ENCODE results near the gene SEC24B.

- TF ChIP-seq MAX (IDR thresholded peaks at IDR 0.05; ENCODE audit: low read depth, low read length) (no peak), MYC (IDR thresholded peaks at IDR 0.05; ENCODE audit: low read depth, low read length) (no peak)
Observed at GRCh38 chr4:109511414-109511813, 77.8 kb downstream of the SEC24B start.

All from NB4 (cell line).